Prostate gland (tissue), 2 donors: Measurements from ENCODE around the gene VARS2.

Source experiments
- POLR2A ChIP-seq: fragments of 450-650 bp; IDR thresholded peaks from one replicate; pipeline ENCODE4 v1.6.1; 2016; ENCODE audit warnings: antibody characterized with exemption, mild to moderate bottlenecking
- POLR2AphosphoS5 ChIP-seq: sonication (generic); formaldehyde crosslinking; IDR thresholded peaks from one replicate; pipeline ENCODE4 v1.6.1; 2017; ENCODE audit warnings: antibody characterized with exemption
- TF ChIP-seq, protein P1 (sequence below), 4 experiments: fragments of 200-600 bp in 2 of 4; fragments of 450-650 bp in 2 of 4; sonication (generic) in 2 of 4; IDR thresholded peaks; 1 replicate in 3 of 4; 2 replicates in 1 of 4; pipeline ENCODE4 v1.5.1; 2016 to 2019; ENCODE audit warnings: antibody characterized with exemption in 4 of 4, mild to moderate bottlenecking in 2 of 4, moderate library complexity in 2 of 4

DNA sequence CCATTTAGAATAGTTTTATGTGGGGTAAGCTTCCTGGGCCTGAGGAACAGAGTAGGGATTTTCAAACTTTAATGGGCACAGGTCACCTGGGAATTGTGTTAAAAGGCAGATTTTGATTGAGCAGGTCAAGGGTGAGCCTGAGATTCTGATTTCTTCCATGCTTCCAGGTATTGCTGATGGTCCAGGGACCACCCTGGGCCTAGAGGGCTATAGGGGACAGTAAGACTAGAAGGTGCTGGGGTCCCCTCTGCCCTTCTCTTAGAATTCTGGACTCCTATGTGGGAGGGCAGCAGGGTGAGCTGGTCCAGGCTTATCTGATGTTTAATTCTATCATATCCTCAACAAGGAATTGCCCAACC is 27.2 kb upstream of the VARS2 start:
- TF ChIP-seq, protein P1, sequence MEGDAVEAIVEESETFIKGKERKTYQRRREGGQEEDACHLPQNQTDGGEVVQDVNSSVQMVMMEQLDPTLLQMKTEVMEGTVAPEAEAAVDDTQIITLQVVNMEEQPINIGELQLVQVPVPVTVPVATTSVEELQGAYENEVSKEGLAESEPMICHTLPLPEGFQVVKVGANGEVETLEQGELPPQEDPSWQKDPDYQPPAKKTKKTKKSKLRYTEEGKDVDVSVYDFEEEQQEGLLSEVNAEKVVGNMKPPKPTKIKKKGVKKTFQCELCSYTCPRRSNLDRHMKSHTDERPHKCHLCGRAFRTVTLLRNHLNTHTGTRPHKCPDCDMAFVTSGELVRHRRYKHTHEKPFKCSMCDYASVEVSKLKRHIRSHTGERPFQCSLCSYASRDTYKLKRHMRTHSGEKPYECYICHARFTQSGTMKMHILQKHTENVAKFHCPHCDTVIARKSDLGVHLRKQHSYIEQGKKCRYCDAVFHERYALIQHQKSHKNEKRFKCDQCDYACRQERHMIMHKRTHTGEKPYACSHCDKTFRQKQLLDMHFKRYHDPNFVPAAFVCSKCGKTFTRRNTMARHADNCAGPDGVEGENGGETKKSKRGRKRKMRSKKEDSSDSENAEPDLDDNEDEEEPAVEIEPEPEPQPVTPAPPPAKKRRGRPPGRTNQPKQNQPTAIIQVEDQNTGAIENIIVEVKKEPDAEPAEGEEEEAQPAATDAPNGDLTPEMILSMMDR (IDR thresholded peaks at IDR 0.05), result no peak
- no peak for TF ChIP-seq POLR2A
- no peak for TF ChIP-seq POLR2AphosphoS5
